Right lobe of liver (tissue), 6 donors: Measurements from ENCODE around the gene EHD2. TPM values are rescaled to one million over a fixed set of nuclear protein-coding genes. Genes with fewer than 3 reads are reported as not detected.

ENCODE experiments used
- ATAC-seq, 4 donors: fragments of 200-7000 bp; cut with Tn5 transposase; one replicate each; pipeline ENCODE4 v1.9.1; 2020; ENCODE audit warnings: mild to moderate bottlenecking in 4 of 4, moderate library complexity in 4 of 4
- DNase-seq, 3 donors: peaks; one replicate each; pipeline ENCODE4 v3.0.0-alpha.2; 2020
- H3K27ac ChIP-seq, 3 donors: fragments of 200-600 bp; one replicate each; pipeline ENCODE4 v1.8.0; 2022
- H3K27me3 ChIP-seq, 2 donors: fragments of 200-600 bp; one replicate each; pipeline ENCODE4 v1.8.0; 2022
- H3K36me3 ChIP-seq, 4 donors: fragments of 200-600 bp; sonication (generic) in 1 of 4; one replicate each; pipeline versions ENCODE4 v1.5.1 to v1.8.0; 2017 to 2022; ENCODE audit warnings: control low read depth in 1 of 4
- H3K4me1 ChIP-seq, 4 donors: fragments of 200-600 bp; sonication (generic) in 1 of 4; one replicate each; pipeline versions ENCODE4 v1.5.1 to v1.8.0; 2017 to 2022; ENCODE audit warnings: control low read depth in 1 of 4
- H3K4me3 ChIP-seq, 3 donors: fragments of 200-600 bp; one replicate each; pipeline ENCODE4 v1.8.0; 2022
- H3K9me3 ChIP-seq, 4 donors: fragments of 200-600 bp; sonication (generic) in 1 of 4; one replicate each; pipeline versions ENCODE4 v1.5.1 to v1.8.0; 2017 to 2022; ENCODE audit warnings: control low read depth in 1 of 4
- CTCF ChIP-seq, 4 donors: fragments of 200-600 bp in 3 of 4; fragments of 450-650 bp in 1 of 4; IDR thresholded peaks; one replicate each; pipeline versions ENCODE4 v1.5.1 to v1.8.0; 2016 to 2022; ENCODE audit warnings: antibody characterized with exemption in 4 of 4, mild to moderate bottlenecking in 2 of 4
- POLR2A ChIP-seq: fragments of 450-650 bp; IDR thresholded peaks from one replicate; pipeline ENCODE4 v1.6.1; 2017; ENCODE audit warnings: antibody characterized with exemption, mild to moderate bottlenecking
- WGBS: methylation state at CpG from one replicate; pipeline ENCODE4 v1.1.6; 2018; ENCODE audit warnings: low coverage, low lambda C conversion rate; ENCODE audit not compliant: insufficient coverage; ENCODE audit errors: missing lambda C conversion rate; 5-methylcytosine and 5-hydroxymethylcytosine counted together
- intact Hi-C, 2 donors: fragments of 100-400 bp; cut with DNase I; formaldehyde crosslinking; loops; one replicate each; pipeline versions ENCODE4 v1.11.2 to v1.14.1; 2022
- total RNA-seq, 6 experiments: library from RNA; depleted of rRNA in 2 of 6; stranded (reverse); fragments of >200 nt in 2 of 6; fragmentation: NEBNext Ultra II Directional in 3 of 6; extraction: Animal tissue kit (Norgen Biotek cat#: 25700) in 3 of 6; gene quantifications; one replicate each; pipeline versions ENCODE4 v1.1.0 to v1.2.4, GENCODE V29; 2016 to 2023
- donor health status: DM: no; HTN: yes; CAD: no.
- donor health status: DM: no; HTN: no; CAD: no.
- donor health status: DM: no; HTN: no; CAD: no.
- donor health status: DM: no; HTN: yes; CAD: no.
- donor health status: DM: no; HTN: yes; CAD: no.

The EHD2 gene
- total RNA-seq, 6 experiments from 2014 or later, result 3.6 to 20.2 (median 12.8) TPM

GRCh38 chr19:47735131-47735530 is 21.9 kb downstream of the EHD2 start:
- no peak for ATAC-seq
- 70% methylated on average over 2 of the region's 4 CpGs for WGBS
- TF ChIP-seq POLR2A, result no peak
- no peak for TF ChIP-seq CTCF (IDR thresholded peaks at IDR 0.05)

DNA sequence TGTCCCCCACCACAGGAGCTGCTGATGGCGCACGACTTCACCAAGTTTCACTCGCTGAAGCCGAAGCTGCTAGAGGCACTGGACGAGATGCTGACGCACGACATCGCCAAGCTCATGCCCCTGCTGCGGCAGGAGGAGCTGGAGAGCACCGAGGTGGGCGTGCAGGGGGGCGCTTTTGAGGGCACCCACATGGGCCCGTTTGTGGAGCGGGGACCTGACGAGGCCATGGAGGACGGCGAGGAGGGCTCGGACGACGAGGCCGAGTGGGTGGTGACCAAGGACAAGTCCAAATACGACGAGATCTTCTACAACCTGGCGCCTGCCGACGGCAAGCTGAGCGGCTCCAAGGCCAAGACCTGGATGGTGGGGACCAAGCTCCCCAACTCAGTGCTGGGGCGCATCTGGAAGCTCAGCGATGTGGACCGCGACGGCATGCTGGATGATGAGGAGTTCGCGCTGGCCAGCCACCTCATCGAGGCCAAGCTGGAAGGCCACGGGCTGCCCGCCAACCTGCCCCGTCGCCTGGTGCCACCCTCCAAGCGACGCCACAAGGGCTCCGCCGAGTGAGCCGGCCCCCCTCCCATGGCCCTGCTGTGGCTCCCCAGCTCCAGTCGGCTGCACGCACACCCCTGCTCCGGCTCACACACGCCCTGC is 27.8 kb downstream of the EHD2 start:
- H3K9me3 ChIP-seq, result no peaks in the 10 kb centered on the region
- H3K27me3 ChIP-seq, result no peaks in the 10 kb centered on the region
- intact Hi-C loops, result no loop called here
- no peaks in the 10 kb centered on the region for H3K36me3 ChIP-seq
- H3K4me1 ChIP-seq, result peaks cover 0 to 17% (median 3%) of the 10 kb centered on the region in 4 donors
- no peak for TF ChIP-seq POLR2A
- TF ChIP-seq CTCF (IDR thresholded peaks at IDR 0.05), result no peak
- WGBS, result 92% methylated on average over 13 of the region's 48 CpGs
- no peak overlapping the region for H3K4me3 ChIP-seq
- no peak for DNase-seq
- H3K27ac ChIP-seq, result no peak overlapping the region
- ATAC-seq, result no peak

More at GRCh38 chr19:47735131-47735530, 21.9 kb downstream of the EHD2 start:
- intact Hi-C loops, result no loop called here
- Histone ChIP-seq H3K27ac (no peak overlapping the region), H3K4me3 (no peak overlapping the region), H3K36me3 (no peaks in the 10 kb centered on the region), H3K4me1 (peaks cover 0 to under 1% (median 0%) of the 10 kb centered on the region in 4 donors), H3K9me3 (no peaks in the 10 kb centered on the region), H3K27me3 (no peaks in the 10 kb centered on the region)
- DNase-seq, result no peak

GRCh38 chr19:47741544-47742140 is 28.4 kb downstream of the EHD2 start:
- 68% methylated on average over 5 of the region's 15 CpGs for WGBS
- Histone ChIP-seq H3K4me3 (no peak overlapping the region), H3K27me3 (no peaks in the 10 kb centered on the region), H3K27ac (no peak overlapping the region), H3K4me1 (peaks cover 0 to 23% (median 6%) of the 10 kb centered on the region in 4 donors), H3K36me3 (peaks cover 0 to 1% (median 0%) of the 10 kb centered on the region in 4 donors), H3K9me3 (no peaks in the 10 kb centered on the region)
- intact Hi-C loops, result no loop called here
- ATAC-seq (no peak), DNase-seq (no peak)
- TF ChIP-seq POLR2A (no peak), CTCF (IDR thresholded peaks at IDR 0.05) (no peak)

- TF ChIP-seq CTCF (IDR thresholded peaks at IDR 0.05) (no peak), POLR2A (no peak)
- DNase-seq (no peak), ATAC-seq (no peak)
- Histone ChIP-seq H3K9me3 (no peaks in the 10 kb centered on the region), H3K27ac (peak overlapping the region; percentile 82 to 88 (median 87)), H3K4me1 (peaks cover 0 to 26% (median 9%) of the 10 kb centered on the region in 4 donors), H3K36me3 (peaks cover 0 to 5% (median 0%) of the 10 kb centered on the region in 4 donors), H3K4me3 (peak overlapping the region in 2 of 3 donors; percentile 48), H3K27me3 (no peaks in the 10 kb centered on the region)
- WGBS, result 64% methylated on average over 6 of the region's 13 CpGs
- intact Hi-C loops, result no loop called here
Observed at GRCh38 chr19:47742634-47743033, 29.4 kb downstream of the EHD2 start.
